Transverse colon (tissue), 3 donors: ENCODE measurements around the gene PPP3R2.

Experiments used
- EP300 ChIP-seq: sonication (generic); formaldehyde crosslinking; IDR thresholded peaks from one replicate; pipeline ENCODE4 v1.6.1; 2017; ENCODE audit warnings: antibody characterized with exemption, low read depth
- POLR2A ChIP-seq: fragments of 450-650 bp; IDR thresholded peaks from one replicate; pipeline ENCODE4 v1.6.1; 2016; ENCODE audit warnings: antibody characterized with exemption, mild to moderate bottlenecking, moderate library complexity
- TF ChIP-seq, protein P1 (sequence below), 5 experiments: fragments of 200-600 bp in 3 of 5; fragments of 450-650 bp in 2 of 5; sonication (generic) in 3 of 5; IDR thresholded peaks; 1 replicate in 2 of 5; 2 replicates in 3 of 5; pipeline ENCODE4 v1.5.1; 2016 to 2017; ENCODE audit warnings: antibody characterized with exemption in 5 of 5, inconsistent platforms in 3 of 5, mild to moderate bottlenecking in 2 of 5, moderate library complexity in 1 of 5

DNA sequence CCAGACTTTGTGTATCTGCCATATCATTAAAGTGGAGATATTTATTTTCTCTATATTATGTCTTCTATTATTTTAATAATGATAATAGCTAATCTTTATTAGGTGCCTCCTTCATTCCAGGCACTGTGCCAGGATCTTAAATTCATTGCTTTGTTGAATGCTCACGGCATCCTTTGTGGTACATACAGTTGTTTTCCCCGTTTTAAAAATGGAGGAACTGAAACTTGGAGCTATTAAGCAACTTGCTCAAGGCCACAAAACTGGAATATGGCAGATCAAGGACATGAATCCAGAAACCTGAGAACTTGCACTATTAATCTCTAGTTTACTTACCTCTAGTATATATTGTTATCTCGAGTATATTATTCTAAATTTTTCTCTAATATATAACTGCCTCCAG is 41.5 kb upstream of the PPP3R2 start:
- TF ChIP-seq POLR2A (no peak), EP300 (no peak)
- TF ChIP-seq, protein P1, sequence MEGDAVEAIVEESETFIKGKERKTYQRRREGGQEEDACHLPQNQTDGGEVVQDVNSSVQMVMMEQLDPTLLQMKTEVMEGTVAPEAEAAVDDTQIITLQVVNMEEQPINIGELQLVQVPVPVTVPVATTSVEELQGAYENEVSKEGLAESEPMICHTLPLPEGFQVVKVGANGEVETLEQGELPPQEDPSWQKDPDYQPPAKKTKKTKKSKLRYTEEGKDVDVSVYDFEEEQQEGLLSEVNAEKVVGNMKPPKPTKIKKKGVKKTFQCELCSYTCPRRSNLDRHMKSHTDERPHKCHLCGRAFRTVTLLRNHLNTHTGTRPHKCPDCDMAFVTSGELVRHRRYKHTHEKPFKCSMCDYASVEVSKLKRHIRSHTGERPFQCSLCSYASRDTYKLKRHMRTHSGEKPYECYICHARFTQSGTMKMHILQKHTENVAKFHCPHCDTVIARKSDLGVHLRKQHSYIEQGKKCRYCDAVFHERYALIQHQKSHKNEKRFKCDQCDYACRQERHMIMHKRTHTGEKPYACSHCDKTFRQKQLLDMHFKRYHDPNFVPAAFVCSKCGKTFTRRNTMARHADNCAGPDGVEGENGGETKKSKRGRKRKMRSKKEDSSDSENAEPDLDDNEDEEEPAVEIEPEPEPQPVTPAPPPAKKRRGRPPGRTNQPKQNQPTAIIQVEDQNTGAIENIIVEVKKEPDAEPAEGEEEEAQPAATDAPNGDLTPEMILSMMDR (IDR thresholded peaks at IDR 0.05), result no peak
